Measurements from ENCODE around the gene IMPA2.
"Not testable (repeated sequence)": the region's sequence is repeated elsewhere in the genome, so short reads cannot be mapped to it uniquely, and the experiment has no call there.

Gene IMPA2

GRCh38 chr18:11981192-11981542 lies at the start of gene IMPA2:
IMPA2 (plus strand) TSS chr18:11981507; CDS start chr18:11981670, 163 bp downstream.
- Histone ChIP-seq H3K9ac (ENCODE audit: low read length) (peak within 1 kb of the TSS; percentile 87), H3K9me3 (ENCODE audit: control insufficient read depth, low read length) (no peaks in the 10 kb centered on the region)
- DNase-seq (ENCODE audit: low read depth), result peak; percentile 94

GRCh38 chr18:11932393-11932792 lies 48.9 kb upstream of the IMPA2 start:
- no peak overlapping the region for H3K9ac ChIP-seq (ENCODE audit: low read length)
- H3K27me3 ChIP-seq (replicated peaks; ENCODE audit: control insufficient read depth, insufficient read depth, low read length), result no peaks in the 10 kb centered on the region
- no peak overlapping the region for H3K4me3 ChIP-seq (ENCODE audit: low read length)
- H3K9me3 ChIP-seq (ENCODE audit: control insufficient read depth, low read length), result no peaks in the 10 kb centered on the region
- peaks cover 5% of the 10 kb centered on the region for H3K4me1 ChIP-seq (ENCODE audit: control insufficient read depth, insufficient read depth, low read length)
- no peaks in the 10 kb centered on the region for H3K36me3 ChIP-seq (ENCODE audit: control insufficient read depth, insufficient read depth, low read length, severe bottlenecking)
- no peak for DNase-seq (ENCODE audit: low read depth)

More at GRCh38 chr18:11981192-11981542, at the start of gene IMPA2:
- Histone ChIP-seq H3K4me3 (ENCODE audit: low read length) (peak within 1 kb of the TSS; percentile 82), H3K36me3 (ENCODE audit: control insufficient read depth, insufficient read depth, low read length, severe bottlenecking) (no peaks in the 10 kb centered on the region), H3K4me1 (ENCODE audit: control insufficient read depth, insufficient read depth, low read length) (peaks cover 22% of the 10 kb centered on the region), H3K27me3 (replicated peaks; ENCODE audit: control insufficient read depth, insufficient read depth, low read length) (no peaks in the 10 kb centered on the region)

GRCh38 chr18:11937874-11938478 lies 43.3 kb upstream of the IMPA2 start:
- Histone ChIP-seq H3K9ac (ENCODE audit: low read length) (no peak overlapping the region), H3K9me3 (ENCODE audit: control insufficient read depth, low read length) (no peaks in the 10 kb centered on the region), H3K27me3 (replicated peaks; ENCODE audit: control insufficient read depth, insufficient read depth, low read length) (no peaks in the 10 kb centered on the region), H3K4me3 (ENCODE audit: low read length) (no peak overlapping the region), H3K36me3 (ENCODE audit: control insufficient read depth, insufficient read depth, low read length, severe bottlenecking) (no peaks in the 10 kb centered on the region), H3K4me1 (ENCODE audit: control insufficient read depth, insufficient read depth, low read length) (no peaks in the 10 kb centered on the region)
- peak; percentile 87 for DNase-seq (ENCODE audit: low read depth)

GRCh38 chr18:11940956-11941355 lies 40.4 kb upstream of the IMPA2 start:
- Histone ChIP-seq H3K27me3 (replicated peaks; ENCODE audit: control insufficient read depth, insufficient read depth, low read length) (no peaks in the 10 kb centered on the region), H3K9me3 (ENCODE audit: control insufficient read depth, low read length) (no peaks in the 10 kb centered on the region), H3K4me1 (ENCODE audit: control insufficient read depth, insufficient read depth, low read length) (peaks cover 6% of the 10 kb centered on the region), H3K9ac (ENCODE audit: low read length) (no peak overlapping the region), H3K4me3 (ENCODE audit: low read length) (no peak overlapping the region), H3K36me3 (ENCODE audit: control insufficient read depth, insufficient read depth, low read length, severe bottlenecking) (no peaks in the 10 kb centered on the region)
- DNase-seq (ENCODE audit: low read depth), result no peak

GRCh38 chr18:11943551-11943950 lies 37.8 kb upstream of the IMPA2 start:
- H3K27me3 ChIP-seq (replicated peaks; ENCODE audit: control insufficient read depth, insufficient read depth, low read length), result no peaks in the 10 kb centered on the region
- H3K9me3 ChIP-seq (ENCODE audit: control insufficient read depth, low read length), result no peaks in the 10 kb centered on the region
- peaks cover 30% of the 10 kb centered on the region for H3K4me1 ChIP-seq (ENCODE audit: control insufficient read depth, insufficient read depth, low read length)
- no peak overlapping the region for H3K4me3 ChIP-seq (ENCODE audit: low read length)
- H3K36me3 ChIP-seq (ENCODE audit: control insufficient read depth, insufficient read depth, low read length, severe bottlenecking), result no peaks in the 10 kb centered on the region
- H3K9ac ChIP-seq (ENCODE audit: low read length), result no peak overlapping the region
- no peak for DNase-seq (ENCODE audit: low read depth)

GRCh38 chr18:11944252-11944651 lies 37.1 kb upstream of the IMPA2 start:
- H3K9me3 ChIP-seq (ENCODE audit: control insufficient read depth, low read length), result no peaks in the 10 kb centered on the region
- no peaks in the 10 kb centered on the region for H3K27me3 ChIP-seq (replicated peaks; ENCODE audit: control insufficient read depth, insufficient read depth, low read length)
- DNase-seq (ENCODE audit: low read depth), result no peak
- H3K9ac ChIP-seq (ENCODE audit: low read length), result no peak overlapping the region
- no peaks in the 10 kb centered on the region for H3K36me3 ChIP-seq (ENCODE audit: control insufficient read depth, insufficient read depth, low read length, severe bottlenecking)
- no peak overlapping the region for H3K4me3 ChIP-seq (ENCODE audit: low read length)
- H3K4me1 ChIP-seq (ENCODE audit: control insufficient read depth, insufficient read depth, low read length), result peaks cover 37% of the 10 kb centered on the region

GRCh38 chr18:11944786-11945185 lies 36.5 kb upstream of the IMPA2 start:
- DNase-seq (ENCODE audit: low read depth), result no peak
- Histone ChIP-seq H3K9me3 (ENCODE audit: control insufficient read depth, low read length) (no peaks in the 10 kb centered on the region), H3K9ac (ENCODE audit: low read length) (no peak overlapping the region), H3K36me3 (ENCODE audit: control insufficient read depth, insufficient read depth, low read length, severe bottlenecking) (no peaks in the 10 kb centered on the region), H3K4me3 (ENCODE audit: low read length) (no peak overlapping the region), H3K27me3 (replicated peaks; ENCODE audit: control insufficient read depth, insufficient read depth, low read length) (no peaks in the 10 kb centered on the region), H3K4me1 (ENCODE audit: control insufficient read depth, insufficient read depth, low read length) (peaks cover 42% of the 10 kb centered on the region)

GRCh38 chr18:11945834-11946659 lies 35.3 kb upstream of the IMPA2 start:
- H3K27me3 ChIP-seq (replicated peaks; ENCODE audit: control insufficient read depth, insufficient read depth, low read length); H3K36me3 ChIP-seq (ENCODE audit: control insufficient read depth, insufficient read depth, low read length, severe bottlenecking); H3K9me3 ChIP-seq (ENCODE audit: control insufficient read depth, low read length): not testable (repeated sequence)
- peak; percentile 37 for DNase-seq (ENCODE audit: low read depth)
- Histone ChIP-seq H3K9ac (ENCODE audit: low read length) (peak overlapping the region; percentile 92), H3K4me3 (ENCODE audit: low read length) (peak overlapping the region; percentile 77), H3K4me1 (ENCODE audit: control insufficient read depth, insufficient read depth, low read length) (peaks cover 44% of the 10 kb centered on the region)

GRCh38 chr18:11946756-11947155 lies 34.6 kb upstream of the IMPA2 start:
- DNase-seq (ENCODE audit: low read depth), result peak; percentile 46
- Histone ChIP-seq H3K27me3 (replicated peaks; ENCODE audit: control insufficient read depth, insufficient read depth, low read length) (no peaks in the 10 kb centered on the region), H3K36me3 (ENCODE audit: control insufficient read depth, insufficient read depth, low read length, severe bottlenecking) (no peaks in the 10 kb centered on the region), H3K4me1 (ENCODE audit: control insufficient read depth, insufficient read depth, low read length) (peaks cover 45% of the 10 kb centered on the region), H3K9ac (ENCODE audit: low read length) (peak overlapping the region; percentile 92), H3K4me3 (ENCODE audit: low read length) (peak overlapping the region; percentile 77), H3K9me3 (ENCODE audit: control insufficient read depth, low read length) (no peaks in the 10 kb centered on the region)

- peak; percentile 93 for DNase-seq (ENCODE audit: low read depth)
- Histone ChIP-seq H3K9me3 (ENCODE audit: control insufficient read depth, low read length) (no peaks in the 10 kb centered on the region), H3K4me3 (ENCODE audit: low read length) (peak overlapping the region; percentile 77), H3K4me1 (ENCODE audit: control insufficient read depth, insufficient read depth, low read length) (peaks cover 50% of the 10 kb centered on the region), H3K36me3 (ENCODE audit: control insufficient read depth, insufficient read depth, low read length, severe bottlenecking) (no peaks in the 10 kb centered on the region), H3K27me3 (replicated peaks; ENCODE audit: control insufficient read depth, insufficient read depth, low read length) (no peaks in the 10 kb centered on the region), H3K9ac (ENCODE audit: low read length) (peak overlapping the region; percentile 92)
These were observed 33.8 kb upstream of the IMPA2 start for GRCh38 chr18:11947214-11948191.
